Ishikawa (cell line): ENCODE data around the gene EPB42.

Experiments used
- CEBPB ChIP-seq: IDR thresholded peaks from 2 replicates; pipeline ENCODE4 v1.6.1; 2012
- CREB1 ChIP-seq: IDR thresholded peaks from 2 replicates; pipeline ENCODE4 v1.6.1; 2012; ENCODE audit warnings: low read depth
- EGR1 ChIP-seq: IDR thresholded peaks from 2 replicates; pipeline ENCODE4 v1.6.1; 2012
- EP300 ChIP-seq: IDR thresholded peaks from 2 replicates; pipeline ENCODE4 v1.6.1; 2012; ENCODE audit warnings: borderline replicate concordance
- FOXM1 ChIP-seq: IDR thresholded peaks from 2 replicates; pipeline ENCODE4 v1.6.1; 2012; ENCODE audit warnings: low read depth, borderline replicate concordance
- NFIC ChIP-seq: IDR thresholded peaks from 2 replicates; pipeline ENCODE4 v1.6.1; 2012
- RAD21 ChIP-seq: IDR thresholded peaks from 2 replicates; pipeline ENCODE4 v1.6.1; 2012; ENCODE audit warnings: low read depth
- TAF1 ChIP-seq: IDR thresholded peaks from 2 replicates; pipeline ENCODE4 v1.6.1; 2012; ENCODE audit warnings: low read depth, mild to moderate bottlenecking
- TCF12 ChIP-seq: IDR thresholded peaks from 2 replicates; pipeline ENCODE4 v1.6.1; 2012; ENCODE audit warnings: low read depth
- TEAD4 ChIP-seq: IDR thresholded peaks from 2 replicates; pipeline ENCODE4 v1.6.1; 2012
- YY1 ChIP-seq: IDR thresholded peaks from 2 replicates; pipeline ENCODE4 v1.6.1; 2012; ENCODE audit warnings: low read depth
- ZBTB7A ChIP-seq: IDR thresholded peaks from 2 replicates; pipeline ENCODE4 v1.6.1; 2012; ENCODE audit warnings: low read depth
- TF ChIP-seq, protein P1 (sequence below): IDR thresholded peaks from 2 replicates; pipeline ENCODE4 v1.6.1; 2012
- TF ChIP-seq, protein P2 (sequence below): IDR thresholded peaks from 2 replicates; pipeline ENCODE4 v1.6.1; 2012; ENCODE audit warnings: low read depth, mild to moderate bottlenecking
- TF ChIP-seq, protein P3 (sequence below): IDR thresholded peaks from 2 replicates; pipeline ENCODE4 v1.6.1; 2012

The EPB42 gene

DNA sequence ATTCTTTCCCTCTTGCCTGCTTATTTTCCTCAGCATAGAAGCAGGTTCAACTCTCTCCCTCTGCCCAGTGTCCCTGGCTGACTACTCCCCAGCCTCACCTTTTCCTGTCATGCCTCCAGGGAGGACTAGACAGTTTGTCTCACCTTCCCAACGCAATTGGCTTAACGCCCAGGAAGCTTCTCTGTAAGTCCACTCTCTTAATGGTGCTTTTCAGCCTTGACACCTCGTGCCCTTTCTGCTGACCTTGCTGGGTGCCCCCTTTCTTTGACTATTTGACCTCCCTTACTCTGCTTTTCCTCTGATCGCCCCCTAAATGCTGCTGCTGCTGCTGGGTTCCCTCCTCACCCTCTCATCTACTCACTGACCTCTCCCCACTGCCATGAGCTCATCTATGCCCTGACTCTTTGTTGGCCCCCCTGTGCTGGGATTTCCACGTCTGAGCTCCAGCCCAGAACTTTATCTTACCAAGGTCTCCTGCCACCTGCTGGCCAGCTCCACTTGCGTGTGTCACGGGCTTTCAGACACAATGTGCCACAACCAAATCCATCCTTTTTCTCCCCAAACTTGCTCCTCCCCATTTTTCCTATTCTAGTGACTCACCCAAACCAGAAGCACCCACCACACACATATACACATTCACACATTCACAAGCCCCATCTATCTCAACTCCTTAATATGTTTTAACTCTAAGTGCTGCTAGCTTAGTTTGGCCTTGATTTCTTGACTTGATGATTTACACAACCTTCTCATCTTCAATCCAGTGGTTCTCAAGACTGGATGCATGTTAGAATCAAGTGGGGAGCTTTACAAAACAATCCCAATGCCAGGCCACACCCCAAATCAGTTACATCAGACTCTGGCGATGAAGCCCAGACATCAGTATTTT lies 16.6 kb downstream of the EPB42 start:
- TF ChIP-seq RAD21, result peak; percentile 57
- no peak for TF ChIP-seq EP300

DNA sequence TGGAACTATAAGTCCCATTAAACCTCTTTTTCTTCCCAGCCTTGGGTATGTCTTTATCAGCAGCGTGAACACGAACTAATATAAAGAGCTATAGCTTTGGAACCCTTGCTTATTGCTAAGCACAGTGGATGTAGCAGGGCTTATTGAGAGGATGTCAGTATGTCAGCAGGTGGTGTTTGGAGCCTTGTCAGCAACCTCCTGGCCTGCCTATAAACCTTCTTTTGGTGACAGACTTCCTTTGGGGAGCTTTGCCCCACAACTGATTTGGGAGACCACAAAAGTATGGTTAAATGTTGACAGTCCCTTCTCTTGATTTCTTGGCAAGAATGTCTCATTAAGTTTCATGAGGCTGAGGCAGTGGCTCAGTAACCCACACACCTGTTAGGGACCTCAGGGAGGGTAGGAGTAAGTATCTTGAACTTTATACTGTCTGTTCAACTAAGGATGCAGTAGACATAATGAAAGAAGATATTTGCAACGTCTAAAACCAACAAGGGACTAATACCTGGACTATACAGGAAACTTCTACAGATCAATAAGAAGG lies 20.8 kb downstream of the EPB42 start:
- TF ChIP-seq TAF1, result no peak
- TF ChIP-seq, protein P1, sequence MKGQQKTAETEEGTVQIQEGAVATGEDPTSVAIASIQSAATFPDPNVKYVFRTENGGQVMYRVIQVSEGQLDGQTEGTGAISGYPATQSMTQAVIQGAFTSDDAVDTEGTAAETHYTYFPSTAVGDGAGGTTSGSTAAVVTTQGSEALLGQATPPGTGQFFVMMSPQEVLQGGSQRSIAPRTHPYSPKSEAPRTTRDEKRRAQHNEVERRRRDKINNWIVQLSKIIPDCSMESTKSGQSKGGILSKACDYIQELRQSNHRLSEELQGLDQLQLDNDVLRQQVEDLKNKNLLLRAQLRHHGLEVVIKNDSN, result no peak

DNA sequence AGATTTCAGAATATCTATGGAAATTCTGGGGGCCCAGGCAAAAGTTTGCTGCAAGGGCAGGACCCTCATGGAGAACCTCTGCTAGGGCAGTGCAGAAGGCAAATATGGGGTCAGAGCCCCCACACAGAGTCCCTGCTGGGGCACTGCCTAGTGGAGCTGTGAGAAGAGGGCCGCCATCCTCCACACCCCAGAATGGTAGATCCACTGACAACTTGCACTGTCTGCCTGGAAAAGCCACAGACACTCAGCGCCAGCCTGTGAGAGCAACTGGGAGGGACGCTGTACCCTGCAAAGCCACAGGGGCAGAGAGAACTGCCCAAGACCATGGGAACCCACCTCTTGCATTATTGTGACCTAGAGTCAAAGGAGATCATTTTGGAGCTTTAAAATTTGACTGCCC lies 21.8 kb downstream of the EPB42 start:
- TF ChIP-seq CEBPB, result no peak
- TF ChIP-seq FOXM1, result no peak
- TF ChIP-seq TAF1, result no peak
- no peak for TF ChIP-seq EP300
- TF ChIP-seq TCF12, result no peak

DNA sequence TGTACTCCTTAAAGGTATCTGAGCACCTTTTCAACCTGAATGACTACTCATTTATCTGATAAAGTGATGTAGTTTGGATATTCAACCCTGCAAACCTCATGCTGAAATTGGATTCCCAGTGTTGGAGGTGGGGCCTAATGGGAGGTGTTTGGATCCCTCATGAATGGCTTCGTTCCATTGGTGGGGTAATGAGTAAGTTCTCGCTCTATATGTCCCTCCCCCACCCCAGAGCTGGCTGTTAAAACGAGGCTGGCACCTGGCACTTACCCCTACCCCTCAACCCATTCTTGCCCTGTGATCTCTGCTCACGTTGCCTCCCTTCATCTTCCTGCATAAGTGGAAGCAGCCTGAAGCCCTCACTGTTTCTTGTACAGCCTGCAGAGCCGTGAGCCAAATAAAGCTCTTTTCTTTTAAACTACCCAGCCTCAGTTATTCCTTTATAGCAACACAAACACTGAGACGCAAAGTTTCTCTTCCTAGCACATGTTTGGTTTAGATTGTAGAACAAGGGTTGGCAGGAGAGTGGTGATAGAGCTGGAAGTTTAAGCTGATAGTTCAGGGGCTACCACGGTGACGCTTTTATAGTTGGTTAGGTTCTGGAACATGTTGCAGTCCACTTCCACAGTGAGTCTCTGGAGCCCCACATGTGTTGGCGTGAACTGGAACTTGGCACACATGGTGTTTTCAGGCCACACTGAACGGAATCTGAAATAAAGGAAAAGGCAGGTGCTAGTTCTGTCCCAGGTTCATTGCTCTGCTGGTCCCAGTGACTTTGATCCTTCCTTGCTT lies 23.9 kb downstream of the EPB42 start:
- TF ChIP-seq RAD21 (no peak), NFIC (no peak), EGR1 (no peak), CEBPB (no peak)

DNA sequence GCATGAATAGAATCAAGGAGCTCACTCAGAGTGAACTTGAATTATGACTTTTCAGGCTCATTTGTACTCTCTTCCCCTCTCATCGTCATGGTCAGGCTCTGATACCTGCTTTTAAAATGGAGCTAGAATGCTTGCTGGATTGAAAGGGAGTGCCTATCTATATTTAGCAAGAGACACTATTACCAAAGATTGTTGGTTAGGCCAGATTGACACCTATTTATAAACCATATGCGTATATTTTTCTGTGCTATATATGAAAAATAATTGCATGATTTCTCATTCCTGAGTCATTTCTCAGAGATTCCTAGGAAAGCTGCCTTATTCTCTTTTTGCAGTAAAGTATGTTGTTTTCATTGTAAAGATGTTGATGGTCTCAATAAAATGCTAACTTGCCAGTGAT lies 26.0 kb downstream of the EPB42 start:
- no peak for TF ChIP-seq FOXM1
- TF ChIP-seq NFIC, result no peak
- no peak for TF ChIP-seq EP300
- no peak for TF ChIP-seq YY1
- no peak for TF ChIP-seq TAF1
- no peak for TF ChIP-seq CEBPB
- no peak for TF ChIP-seq RAD21

DNA sequence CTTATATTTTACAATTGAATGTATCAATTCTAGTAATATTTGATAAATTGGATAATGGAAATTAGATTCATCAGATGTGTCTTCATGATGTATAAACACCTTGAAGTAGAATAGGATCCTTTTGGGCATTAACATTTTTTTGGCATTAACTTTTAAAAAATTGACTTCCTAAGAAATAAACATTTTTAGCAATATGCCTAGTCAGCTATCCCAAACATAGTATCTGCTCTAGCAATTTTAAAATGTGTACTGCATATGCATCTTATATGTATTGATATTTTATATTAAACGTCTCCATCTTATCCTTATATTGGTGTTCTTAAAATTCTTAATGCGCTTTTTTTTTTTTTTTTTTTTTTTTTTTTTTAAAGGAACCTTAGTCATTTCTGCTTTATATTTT lies 27.1 kb downstream of the EPB42 start:
- no peak for TF ChIP-seq EGR1
- no peak for TF ChIP-seq RAD21
- no peak for TF ChIP-seq YY1
- no peak for TF ChIP-seq TEAD4
- TF ChIP-seq NFIC, result no peak
- TF ChIP-seq, protein P1, result no peak
- no peak for TF ChIP-seq TAF1
- TF ChIP-seq EP300, result no peak
- no peak for TF ChIP-seq CREB1
- TF ChIP-seq, protein P2, sequence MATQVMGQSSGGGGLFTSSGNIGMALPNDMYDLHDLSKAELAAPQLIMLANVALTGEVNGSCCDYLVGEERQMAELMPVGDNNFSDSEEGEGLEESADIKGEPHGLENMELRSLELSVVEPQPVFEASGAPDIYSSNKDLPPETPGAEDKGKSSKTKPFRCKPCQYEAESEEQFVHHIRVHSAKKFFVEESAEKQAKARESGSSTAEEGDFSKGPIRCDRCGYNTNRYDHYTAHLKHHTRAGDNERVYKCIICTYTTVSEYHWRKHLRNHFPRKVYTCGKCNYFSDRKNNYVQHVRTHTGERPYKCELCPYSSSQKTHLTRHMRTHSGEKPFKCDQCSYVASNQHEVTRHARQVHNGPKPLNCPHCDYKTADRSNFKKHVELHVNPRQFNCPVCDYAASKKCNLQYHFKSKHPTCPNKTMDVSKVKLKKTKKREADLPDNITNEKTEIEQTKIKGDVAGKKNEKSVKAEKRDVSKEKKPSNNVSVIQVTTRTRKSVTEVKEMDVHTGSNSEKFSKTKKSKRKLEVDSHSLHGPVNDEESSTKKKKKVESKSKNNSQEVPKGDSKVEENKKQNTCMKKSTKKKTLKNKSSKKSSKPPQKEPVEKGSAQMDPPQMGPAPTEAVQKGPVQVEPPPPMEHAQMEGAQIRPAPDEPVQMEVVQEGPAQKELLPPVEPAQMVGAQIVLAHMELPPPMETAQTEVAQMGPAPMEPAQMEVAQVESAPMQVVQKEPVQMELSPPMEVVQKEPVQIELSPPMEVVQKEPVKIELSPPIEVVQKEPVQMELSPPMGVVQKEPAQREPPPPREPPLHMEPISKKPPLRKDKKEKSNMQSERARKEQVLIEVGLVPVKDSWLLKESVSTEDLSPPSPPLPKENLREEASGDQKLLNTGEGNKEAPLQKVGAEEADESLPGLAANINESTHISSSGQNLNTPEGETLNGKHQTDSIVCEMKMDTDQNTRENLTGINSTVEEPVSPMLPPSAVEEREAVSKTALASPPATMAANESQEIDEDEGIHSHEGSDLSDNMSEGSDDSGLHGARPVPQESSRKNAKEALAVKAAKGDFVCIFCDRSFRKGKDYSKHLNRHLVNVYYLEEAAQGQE, result no peak
- no peak for TF ChIP-seq TCF12
- TF ChIP-seq CEBPB, result no peak
- no peak for TF ChIP-seq FOXM1
- TF ChIP-seq, protein P3, sequence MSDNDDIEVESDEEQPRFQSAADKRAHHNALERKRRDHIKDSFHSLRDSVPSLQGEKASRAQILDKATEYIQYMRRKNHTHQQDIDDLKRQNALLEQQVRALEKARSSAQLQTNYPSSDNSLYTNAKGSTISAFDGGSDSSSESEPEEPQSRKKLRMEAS, result no peak
- TF ChIP-seq ZBTB7A, result no peak

DNA sequence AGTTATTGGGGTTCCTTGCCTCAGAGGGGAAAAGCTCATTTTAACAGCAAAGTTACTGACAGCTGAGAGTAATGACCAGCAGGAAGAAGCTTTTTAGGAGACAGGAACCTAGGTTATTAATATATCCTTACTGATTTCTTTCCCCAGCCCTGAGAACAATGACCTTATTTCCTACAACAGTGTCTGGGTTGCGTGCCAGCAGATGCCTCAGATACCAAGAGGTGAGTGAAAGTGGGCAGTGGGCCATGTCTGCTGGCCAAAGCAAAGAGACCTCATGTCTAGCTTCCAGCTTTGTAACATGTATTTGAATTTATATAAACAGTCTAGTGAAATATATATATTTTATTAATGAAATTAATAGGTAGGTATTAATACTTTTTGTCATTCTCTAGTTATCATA lies 30.6 kb downstream of the EPB42 start:
- TF ChIP-seq TEAD4, result 0 out of 2 replicates have a peak, but pooled peaks have one; percentile 39
- TF ChIP-seq NFIC, result peak; percentile 62; the same call in 1 of the 2 replicates
- no peak for TF ChIP-seq FOXM1

DNA sequence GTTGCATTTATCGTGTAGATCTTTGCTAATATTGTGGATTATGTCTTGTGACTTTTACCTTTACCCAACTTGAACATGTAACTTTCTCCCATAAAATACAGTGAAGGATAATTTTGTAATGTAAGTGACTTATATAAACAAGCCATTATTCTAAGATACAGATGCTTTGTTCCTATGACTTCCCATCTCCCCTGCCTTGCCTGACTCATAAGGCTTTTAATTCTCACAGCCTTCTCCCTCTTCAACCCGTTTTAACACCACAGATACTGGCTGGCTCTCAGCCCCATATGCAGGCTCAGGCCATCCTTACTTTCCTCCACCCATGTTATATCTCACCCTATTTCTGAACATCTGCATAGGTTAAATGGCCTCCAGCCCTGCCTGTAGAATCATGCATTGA lies 31.5 kb downstream of the EPB42 start:
- TF ChIP-seq TAF1, result no peak
- no peak for TF ChIP-seq NFIC
- TF ChIP-seq, protein P1, result no peak
- TF ChIP-seq CEBPB, result no peak
- TF ChIP-seq, protein P3, result no peak
